Astrocyte of the cerebellum (primary cell): ENCODE results near the gene SEMA3B.
A peak's percentile ranks its signal among the peaks of the same experiment; 100 is the strongest.

Experiments
- DNase-seq: peaks from one replicate; pipeline ENCODE4 v3.0.0-alpha.2; 2011; ENCODE audit warnings: low read depth
- H3K4me3 ChIP-seq: 2 replicates; pipeline ENCODE4 v1.5.1; 2011; ENCODE audit warnings: mild to moderate bottlenecking, low read depth, low read length, moderate library complexity
- in situ Hi-C: cut with HindIII; loops from 2 replicates; pipeline ENCODE4 v1.10.0; 2017; ENCODE audit warnings: low sequenced_read_pairs
- TF ChIP-seq, protein P1 (sequence below): IDR thresholded peaks from 2 replicates; pipeline ENCODE4 v1.5.1; 2012; ENCODE audit warnings: low read length, low read depth, moderate library complexity, mild to moderate bottlenecking; ENCODE audit errors: missing control alignments

SEMA3B gene

DNA sequence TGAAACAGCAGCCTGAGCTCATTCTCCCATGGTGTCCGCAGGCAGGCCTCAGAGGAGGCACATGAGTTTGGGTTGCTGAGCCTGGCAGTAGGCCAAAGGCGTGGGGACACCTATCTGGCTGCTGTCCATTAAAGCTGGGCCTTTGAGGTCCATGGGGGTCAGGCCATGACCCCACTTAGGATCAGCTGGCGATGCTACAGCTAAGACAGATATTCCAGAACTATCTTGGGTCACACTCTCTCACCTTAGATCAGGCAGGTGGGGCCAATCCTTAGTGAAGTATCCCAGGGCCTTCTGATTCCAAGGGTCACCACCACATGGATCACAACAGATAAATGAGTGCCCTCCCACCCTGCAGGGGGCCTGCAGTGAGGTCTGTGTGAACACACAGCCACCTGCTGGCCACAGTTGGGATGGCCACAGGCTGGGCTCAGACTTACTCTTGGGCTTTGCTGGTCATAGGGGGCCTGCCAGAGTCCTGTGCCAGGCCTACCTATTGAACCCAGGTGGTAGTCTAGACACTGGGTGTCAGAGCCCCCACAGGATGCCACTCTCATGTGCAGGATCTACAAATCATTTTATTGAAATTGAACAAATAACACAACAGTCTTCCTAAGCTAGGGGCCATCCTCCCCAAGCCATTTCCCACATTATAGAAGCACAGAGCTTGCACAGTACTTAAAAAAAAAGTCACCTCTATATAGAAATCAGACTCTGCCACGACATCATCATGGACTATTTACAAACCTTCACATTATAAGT is 55.6 kb downstream of the SEMA3B start:
- DNase-seq: peak; percentile 46
- in situ Hi-C loops: no loop called here
- H3K4me3 ChIP-seq: no peak overlapping the region
- TF ChIP-seq, protein P1, sequence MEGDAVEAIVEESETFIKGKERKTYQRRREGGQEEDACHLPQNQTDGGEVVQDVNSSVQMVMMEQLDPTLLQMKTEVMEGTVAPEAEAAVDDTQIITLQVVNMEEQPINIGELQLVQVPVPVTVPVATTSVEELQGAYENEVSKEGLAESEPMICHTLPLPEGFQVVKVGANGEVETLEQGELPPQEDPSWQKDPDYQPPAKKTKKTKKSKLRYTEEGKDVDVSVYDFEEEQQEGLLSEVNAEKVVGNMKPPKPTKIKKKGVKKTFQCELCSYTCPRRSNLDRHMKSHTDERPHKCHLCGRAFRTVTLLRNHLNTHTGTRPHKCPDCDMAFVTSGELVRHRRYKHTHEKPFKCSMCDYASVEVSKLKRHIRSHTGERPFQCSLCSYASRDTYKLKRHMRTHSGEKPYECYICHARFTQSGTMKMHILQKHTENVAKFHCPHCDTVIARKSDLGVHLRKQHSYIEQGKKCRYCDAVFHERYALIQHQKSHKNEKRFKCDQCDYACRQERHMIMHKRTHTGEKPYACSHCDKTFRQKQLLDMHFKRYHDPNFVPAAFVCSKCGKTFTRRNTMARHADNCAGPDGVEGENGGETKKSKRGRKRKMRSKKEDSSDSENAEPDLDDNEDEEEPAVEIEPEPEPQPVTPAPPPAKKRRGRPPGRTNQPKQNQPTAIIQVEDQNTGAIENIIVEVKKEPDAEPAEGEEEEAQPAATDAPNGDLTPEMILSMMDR: peak; percentile 92

GRCh38 chr3:50325113-50325480 is 56.1 kb downstream of the SEMA3B start:
- in situ Hi-C loops: no loop called here
- TF ChIP-seq, protein P1: no peak
- no peak for DNase-seq
- no peak overlapping the region for H3K4me3 ChIP-seq

- TF ChIP-seq, protein P1: no peak
- no peak for DNase-seq
- in situ Hi-C loops: no loop called here
These were observed 56.7 kb downstream of the SEMA3B start for GRCh38 chr3:50325497-50326181.

GRCh38 chr3:50326182-50326541 is 57.2 kb downstream of the SEMA3B start:
- TF ChIP-seq, protein P1: no peak
- in situ Hi-C loops: no loop called here
- DNase-seq: no peak
- no peak overlapping the region for H3K4me3 ChIP-seq

More at GRCh38 chr3:50325497-50326181, 56.7 kb downstream of the SEMA3B start:
- no peak overlapping the region for H3K4me3 ChIP-seq

- H3K4me3 ChIP-seq: peak overlapping the region; percentile 88
- TF ChIP-seq, protein P1: no peak
- in situ Hi-C loops: no loop called here
- DNase-seq: no peak
These were observed 58.2 kb downstream of the SEMA3B start for GRCh38 chr3:50327129-50327528.
